GM19238 (cell line): Measurements from ENCODE around the gene ARHGAP31.

Source experiments
- DNase-seq: peaks from one replicate; pipeline ENCODE4 v3.0.0; 2011; ENCODE audit warnings: low spot score; ENCODE audit not compliant: insufficient read length

ARHGAP31 gene

GRCh38 chr3:119388577-119388976 lies 94.4 kb downstream of the ARHGAP31 start:
- DNase-seq: no peak

GRCh38 chr3:119395923-119396358 lies 101.8 kb downstream of the ARHGAP31 start:
- no peak for DNase-seq

- no peak for DNase-seq
Measured at GRCh38 chr3:119396870-119397269, 102.7 kb downstream of the ARHGAP31 start.

GRCh38 chr3:119400466-119400865 lies 106.3 kb downstream of the ARHGAP31 start:
- no peak for DNase-seq

- no peak for DNase-seq
Measured at GRCh38 chr3:119401069-119401468, 106.9 kb downstream of the ARHGAP31 start.

GRCh38 chr3:119401503-119402440 lies 107.6 kb downstream of the ARHGAP31 start:
- DNase-seq: no peak

- DNase-seq: no peak
Measured at GRCh38 chr3:119402791-119403190, 108.6 kb downstream of the ARHGAP31 start.

GRCh38 chr3:119403201-119403600 lies 109.0 kb downstream of the ARHGAP31 start:
- DNase-seq: no peak

- no peak for DNase-seq
Measured at GRCh38 chr3:119405315-119405714, 111.1 kb downstream of the ARHGAP31 start.

- DNase-seq: no peak
Measured at GRCh38 chr3:119408243-119408950, 114.2 kb downstream of the ARHGAP31 start.

- DNase-seq: no peak
Measured at GRCh38 chr3:119409844-119410243, 115.7 kb downstream of the ARHGAP31 start.

- DNase-seq: no peak
Measured at GRCh38 chr3:119413603-119414280, 119.6 kb downstream of the ARHGAP31 start.

- DNase-seq: no peak
Measured at GRCh38 chr3:119416873-119417272, 122.7 kb downstream of the ARHGAP31 start.

- no peak for DNase-seq
Measured at GRCh38 chr3:119417771-119418512, 123.8 kb downstream of the ARHGAP31 start.

- no peak for DNase-seq
Measured at GRCh38 chr3:119418641-119419040, 124.5 kb downstream of the ARHGAP31 start.

GRCh38 chr3:119420196-119420595 lies 126.0 kb downstream of the ARHGAP31 start:
- DNase-seq: no peak

GRCh38 chr3:119427669-119428068 lies 133.5 kb downstream of the ARHGAP31 start:
- no peak for DNase-seq

GRCh38 chr3:119428538-119428937 lies 134.4 kb downstream of the ARHGAP31 start:
- DNase-seq: no peak

- DNase-seq: no peak
Measured at GRCh38 chr3:119433613-119434325, 139.6 kb downstream of the ARHGAP31 start.

- DNase-seq: no peak
Measured at GRCh38 chr3:119434703-119435102, 140.5 kb downstream of the ARHGAP31 start.
